Ishikawa (cell line): ENCODE results near the gene HMG20A.

Experiments
- CEBPB ChIP-seq: IDR thresholded peaks from 2 replicates; pipeline ENCODE4 v1.6.1; 2012
- CREB1 ChIP-seq: IDR thresholded peaks from 2 replicates; pipeline ENCODE4 v1.6.1; 2012; ENCODE audit warnings: low read depth
- EGR1 ChIP-seq: IDR thresholded peaks from 2 replicates; pipeline ENCODE4 v1.6.1; 2012
- EP300 ChIP-seq: IDR thresholded peaks from 2 replicates; pipeline ENCODE4 v1.6.1; 2012; ENCODE audit warnings: borderline replicate concordance
- FOXM1 ChIP-seq: IDR thresholded peaks from 2 replicates; pipeline ENCODE4 v1.6.1; 2012; ENCODE audit warnings: low read depth, borderline replicate concordance
- NFIC ChIP-seq: IDR thresholded peaks from 2 replicates; pipeline ENCODE4 v1.6.1; 2012
- RAD21 ChIP-seq: IDR thresholded peaks from 2 replicates; pipeline ENCODE4 v1.6.1; 2012; ENCODE audit warnings: low read depth
- TEAD4 ChIP-seq: IDR thresholded peaks from 2 replicates; pipeline ENCODE4 v1.6.1; 2012
- YY1 ChIP-seq: IDR thresholded peaks from 2 replicates; pipeline ENCODE4 v1.6.1; 2012; ENCODE audit warnings: low read depth
- TF ChIP-seq, protein P1 (sequence below): IDR thresholded peaks from 2 replicates; pipeline ENCODE4 v1.6.1; 2012; ENCODE audit warnings: low read depth, mild to moderate bottlenecking
- TF ChIP-seq, protein P2 (sequence below): IDR thresholded peaks from 2 replicates; pipeline ENCODE4 v1.6.1; 2012

DNA sequence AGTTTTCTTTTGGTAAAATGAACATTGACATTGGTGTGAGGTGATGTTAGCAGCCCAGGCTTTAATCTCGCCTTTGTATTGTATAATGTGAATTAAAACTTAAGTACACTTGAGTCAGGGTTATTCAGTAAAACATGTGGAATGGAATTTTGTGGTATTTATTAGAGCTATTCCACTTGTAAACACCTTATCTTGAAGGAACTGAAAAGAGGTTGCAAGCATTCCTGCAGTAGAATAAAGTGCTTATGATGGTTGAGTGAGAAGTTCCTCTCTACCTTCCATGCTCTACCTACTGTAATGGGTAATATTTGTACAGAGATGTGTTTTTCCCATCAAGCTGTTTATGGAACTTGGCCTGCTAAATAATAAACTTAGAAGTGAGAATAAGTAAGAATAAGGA, 36.1 kb downstream of the HMG20A start:
- TF ChIP-seq TEAD4: no peak
- TF ChIP-seq CEBPB: no peak
- TF ChIP-seq, protein P1, sequence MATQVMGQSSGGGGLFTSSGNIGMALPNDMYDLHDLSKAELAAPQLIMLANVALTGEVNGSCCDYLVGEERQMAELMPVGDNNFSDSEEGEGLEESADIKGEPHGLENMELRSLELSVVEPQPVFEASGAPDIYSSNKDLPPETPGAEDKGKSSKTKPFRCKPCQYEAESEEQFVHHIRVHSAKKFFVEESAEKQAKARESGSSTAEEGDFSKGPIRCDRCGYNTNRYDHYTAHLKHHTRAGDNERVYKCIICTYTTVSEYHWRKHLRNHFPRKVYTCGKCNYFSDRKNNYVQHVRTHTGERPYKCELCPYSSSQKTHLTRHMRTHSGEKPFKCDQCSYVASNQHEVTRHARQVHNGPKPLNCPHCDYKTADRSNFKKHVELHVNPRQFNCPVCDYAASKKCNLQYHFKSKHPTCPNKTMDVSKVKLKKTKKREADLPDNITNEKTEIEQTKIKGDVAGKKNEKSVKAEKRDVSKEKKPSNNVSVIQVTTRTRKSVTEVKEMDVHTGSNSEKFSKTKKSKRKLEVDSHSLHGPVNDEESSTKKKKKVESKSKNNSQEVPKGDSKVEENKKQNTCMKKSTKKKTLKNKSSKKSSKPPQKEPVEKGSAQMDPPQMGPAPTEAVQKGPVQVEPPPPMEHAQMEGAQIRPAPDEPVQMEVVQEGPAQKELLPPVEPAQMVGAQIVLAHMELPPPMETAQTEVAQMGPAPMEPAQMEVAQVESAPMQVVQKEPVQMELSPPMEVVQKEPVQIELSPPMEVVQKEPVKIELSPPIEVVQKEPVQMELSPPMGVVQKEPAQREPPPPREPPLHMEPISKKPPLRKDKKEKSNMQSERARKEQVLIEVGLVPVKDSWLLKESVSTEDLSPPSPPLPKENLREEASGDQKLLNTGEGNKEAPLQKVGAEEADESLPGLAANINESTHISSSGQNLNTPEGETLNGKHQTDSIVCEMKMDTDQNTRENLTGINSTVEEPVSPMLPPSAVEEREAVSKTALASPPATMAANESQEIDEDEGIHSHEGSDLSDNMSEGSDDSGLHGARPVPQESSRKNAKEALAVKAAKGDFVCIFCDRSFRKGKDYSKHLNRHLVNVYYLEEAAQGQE: no peak
- no peak for TF ChIP-seq EGR1
- no peak for TF ChIP-seq CREB1
- TF ChIP-seq FOXM1: no peak
- no peak for TF ChIP-seq YY1
- TF ChIP-seq, protein P2, sequence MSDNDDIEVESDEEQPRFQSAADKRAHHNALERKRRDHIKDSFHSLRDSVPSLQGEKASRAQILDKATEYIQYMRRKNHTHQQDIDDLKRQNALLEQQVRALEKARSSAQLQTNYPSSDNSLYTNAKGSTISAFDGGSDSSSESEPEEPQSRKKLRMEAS: no peak
- no peak for TF ChIP-seq EP300
- no peak for TF ChIP-seq RAD21
- TF ChIP-seq NFIC: no peak
